ENCODE data around the gene UBA52.
A peak's percentile ranks its signal among the peaks of the same experiment; 100 is the strongest.
"Not testable (repeated sequence)": the region's sequence is repeated elsewhere in the genome, so short reads cannot be mapped to it uniquely, and the experiment has no call there.

UBA52 gene

GRCh38 chr19:18557411-18558201 is 14.1 kb upstream of the UBA52 start, which contains the start of gene KXD1:
TSS of gene KXD1 (plus strand) at chr19:18557870. CDS start at chr19:18562057, 4,187 bp downstream.
- DNase-seq = peak; percentile 98

GRCh38 chr19:18558202-18558555 is 13.5 kb upstream of the UBA52 start:
- DNase-seq = no peak

DNA sequence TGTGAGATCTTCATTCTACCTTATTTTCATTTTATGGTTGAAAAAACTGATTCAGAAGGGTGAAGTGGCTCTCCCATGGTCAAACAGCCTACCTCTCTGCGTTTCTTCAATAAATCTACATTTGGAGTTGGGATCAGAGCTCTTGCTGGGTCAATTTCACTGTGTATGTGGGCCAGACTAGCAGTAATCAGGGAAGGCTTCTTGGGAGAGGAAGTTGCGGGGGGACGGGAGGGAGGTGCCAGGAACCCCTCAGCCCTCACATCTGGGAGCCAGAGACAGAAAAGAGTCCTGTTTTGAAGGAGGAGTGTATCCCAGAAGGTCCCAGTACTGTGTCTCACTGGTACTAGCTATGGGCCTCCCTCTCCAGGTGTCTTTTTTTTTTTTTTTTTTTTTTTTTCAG is 13.1 kb upstream of the UBA52 start:
- DNase-seq = no peak

- no peak for DNase-seq
Observed at GRCh38 chr19:18559685-18560084, 12.0 kb upstream of the UBA52 start.

GRCh38 chr19:18562086-18562485 is 9.6 kb upstream of the UBA52 start:
- DNase-seq = no peak

DNA sequence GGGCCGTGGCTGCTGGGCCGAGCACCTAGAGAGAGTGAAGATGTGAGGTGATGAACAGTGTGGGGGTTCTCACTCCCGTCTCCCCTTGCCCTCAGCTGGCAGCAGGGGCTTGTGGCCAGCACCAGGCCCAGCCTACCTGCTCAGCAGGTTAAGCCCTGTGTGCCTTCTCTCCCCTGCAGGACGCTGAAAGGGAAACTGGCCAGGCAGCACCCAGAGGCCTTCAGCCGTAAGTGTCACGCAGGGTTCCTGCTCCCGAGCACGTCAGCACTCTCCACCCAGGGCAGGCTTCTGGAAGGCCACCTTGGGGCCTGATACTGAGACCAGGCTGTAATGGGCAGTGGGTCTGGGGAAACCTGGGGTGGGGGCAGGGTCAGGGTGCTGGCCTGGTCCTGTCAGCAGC is 4.7 kb upstream of the UBA52 start:
- no peak for DNase-seq

- DNase-seq = no peak
Observed at GRCh38 chr19:18568367-18568766, 3.3 kb upstream of the UBA52 start.

GRCh38 chr19:18574691-18575291 is 3.1 kb downstream of the UBA52 start:
- no peak for DNase-seq

DNA sequence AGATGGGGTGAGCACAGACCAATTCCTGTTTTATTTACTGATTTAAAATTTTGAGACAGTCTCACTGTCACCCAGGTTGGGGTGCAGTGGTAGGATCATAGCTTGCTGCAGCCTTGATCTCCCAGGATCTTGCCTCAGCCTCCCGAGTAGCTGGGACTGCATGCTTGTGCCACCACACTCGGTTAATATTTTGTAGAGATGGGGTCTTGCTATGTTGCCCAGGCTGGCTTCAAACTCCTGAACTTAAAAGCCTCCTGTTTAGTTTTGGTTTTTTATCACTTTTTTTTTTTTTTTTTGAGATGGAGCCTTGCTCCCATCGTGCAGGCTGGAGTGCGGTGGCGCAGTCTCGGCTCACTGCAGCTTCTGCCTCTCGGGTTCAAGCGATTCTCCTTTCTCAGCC is 4.7 kb downstream of the UBA52 start:
- no peak for DNase-seq

DNA sequence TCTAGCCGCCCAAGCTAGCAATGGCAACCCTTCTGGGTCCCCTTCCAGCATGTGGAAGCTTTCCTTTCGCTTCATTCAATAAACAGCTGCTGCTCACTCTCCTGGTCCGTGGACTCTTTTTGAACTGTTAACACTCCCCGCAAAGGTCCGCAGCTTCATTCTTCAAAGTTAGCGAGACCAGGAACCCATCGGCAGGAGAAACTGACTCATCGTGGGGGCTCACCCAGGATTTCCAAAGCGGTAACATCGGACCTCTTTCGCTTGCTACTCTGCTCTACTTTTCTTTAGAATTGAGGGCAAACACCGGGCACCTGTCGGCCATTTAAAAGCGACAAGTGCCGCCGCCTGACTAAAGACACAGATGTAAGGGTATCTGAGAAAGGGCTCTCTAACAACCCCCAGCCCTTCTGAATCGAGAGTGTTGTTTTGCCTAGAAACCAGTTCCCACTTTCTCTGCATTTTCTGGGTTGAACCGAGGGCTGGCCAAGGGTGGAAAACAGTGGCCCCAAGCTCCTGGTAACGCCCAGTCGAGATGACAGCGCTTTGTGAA is 5.8 kb downstream of the UBA52 start:
- DNase-seq = no peak

DNA sequence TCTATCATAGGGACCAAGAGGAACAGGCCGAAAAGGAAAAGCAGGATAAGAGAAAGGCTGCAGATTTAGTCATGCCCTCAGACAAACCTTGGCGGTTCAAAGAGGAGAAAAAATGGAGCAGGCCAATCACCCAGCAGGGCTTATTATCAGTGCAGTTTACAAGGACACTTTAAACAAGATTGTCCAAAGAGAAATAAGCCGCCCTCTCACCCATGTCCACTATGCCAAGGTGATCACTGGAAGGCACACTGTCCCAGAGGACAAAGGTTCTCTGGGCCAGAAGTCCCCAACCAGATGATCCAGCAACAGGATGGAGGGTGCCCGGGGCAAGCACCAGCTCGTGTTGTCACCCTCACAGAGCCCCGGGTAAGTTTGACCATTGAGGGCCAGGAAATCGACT is 8.7 kb downstream of the UBA52 start:
- DNase-seq = no peak

DNA sequence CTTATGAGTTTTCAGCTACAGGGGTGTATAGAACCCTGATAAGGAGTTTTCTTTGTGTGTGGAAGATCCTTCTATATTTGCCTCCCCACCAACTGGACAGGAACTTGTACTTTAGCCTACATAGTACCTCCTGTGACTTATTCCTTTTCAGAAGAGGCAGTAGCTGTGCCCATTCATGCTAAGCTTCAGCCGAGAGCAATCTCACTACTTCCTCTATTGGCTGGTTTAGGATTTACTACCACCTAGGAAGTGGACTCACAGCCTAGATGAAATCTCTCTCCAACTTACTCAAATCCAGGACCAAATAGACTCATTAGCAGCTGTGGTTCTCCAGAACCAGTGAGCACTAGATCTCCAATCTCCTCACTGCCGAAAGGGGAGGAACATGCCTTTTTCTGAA is 14.6 kb downstream of the UBA52 start:
- no peak for DNase-seq

DNA sequence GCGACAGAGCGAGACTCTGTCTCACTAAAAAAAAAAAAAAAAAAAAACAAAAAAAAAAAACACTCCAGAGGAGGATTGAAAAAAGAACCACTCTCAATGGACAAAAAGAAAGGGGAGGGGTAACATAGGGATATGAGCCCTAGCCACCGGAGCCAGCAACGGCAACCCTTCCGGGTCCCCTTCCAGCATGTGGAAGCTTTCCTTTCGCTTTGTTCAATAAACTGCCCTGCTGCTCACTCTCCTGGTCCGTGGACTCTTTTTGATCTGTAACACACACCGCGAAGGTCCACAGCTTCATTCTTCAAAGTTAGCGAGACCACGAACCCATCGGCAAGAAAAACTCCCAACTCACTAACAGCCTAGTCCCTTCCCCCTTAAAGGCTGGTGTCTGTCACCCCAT is 15.9 kb downstream of the UBA52 start:
- no peak for DNase-seq

DNA sequence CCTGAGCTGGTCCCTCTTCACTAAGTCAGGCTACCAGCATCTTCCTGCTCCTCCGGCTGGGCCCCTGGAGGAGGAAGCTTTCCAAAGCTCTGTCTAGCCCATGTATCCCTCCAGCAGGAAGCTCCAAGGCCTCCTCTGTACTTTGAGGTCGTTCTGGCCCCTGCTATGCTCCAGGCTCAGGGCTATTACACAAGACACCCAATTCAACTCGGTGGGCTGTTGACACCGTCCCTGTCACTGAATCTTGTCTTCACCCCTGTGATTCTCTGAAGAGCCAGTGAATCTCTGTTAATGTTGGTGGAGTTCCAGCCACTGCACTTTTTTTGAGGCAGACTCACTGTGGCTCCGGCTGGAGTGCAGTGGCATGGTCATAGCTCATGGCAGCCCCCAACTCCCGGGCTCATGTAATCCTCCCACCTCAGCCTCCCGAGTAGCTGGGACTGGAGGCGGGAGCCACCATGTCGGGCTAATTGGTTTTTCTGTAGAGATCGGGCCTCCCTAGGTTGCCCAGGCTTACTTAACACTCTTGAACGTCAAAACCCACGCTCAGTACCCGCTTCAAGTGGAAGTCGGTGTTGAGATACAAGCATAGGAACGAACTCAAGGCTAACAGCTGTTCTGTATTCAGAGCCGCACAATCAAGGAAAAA is 16.4 kb downstream of the UBA52 start:
- DNase-seq = no peak

GRCh38 chr19:18588611-18589379 is 17.1 kb downstream of the UBA52 start, which contains the start of gene REX1BD:
TSS of gene REX1BD (plus strand) at chr19:18588798. CDS start at chr19:18588802, 4 bp downstream.
- DNase-seq = peak; percentile 88

GRCh38 chr19:18589380-18590272 is 18.0 kb downstream of the UBA52 start:
- peak; percentile 86 for DNase-seq

GRCh38 chr19:18590273-18591272 is 18.9 kb downstream of the UBA52 start:
- DNase-seq = no peak

DNA sequence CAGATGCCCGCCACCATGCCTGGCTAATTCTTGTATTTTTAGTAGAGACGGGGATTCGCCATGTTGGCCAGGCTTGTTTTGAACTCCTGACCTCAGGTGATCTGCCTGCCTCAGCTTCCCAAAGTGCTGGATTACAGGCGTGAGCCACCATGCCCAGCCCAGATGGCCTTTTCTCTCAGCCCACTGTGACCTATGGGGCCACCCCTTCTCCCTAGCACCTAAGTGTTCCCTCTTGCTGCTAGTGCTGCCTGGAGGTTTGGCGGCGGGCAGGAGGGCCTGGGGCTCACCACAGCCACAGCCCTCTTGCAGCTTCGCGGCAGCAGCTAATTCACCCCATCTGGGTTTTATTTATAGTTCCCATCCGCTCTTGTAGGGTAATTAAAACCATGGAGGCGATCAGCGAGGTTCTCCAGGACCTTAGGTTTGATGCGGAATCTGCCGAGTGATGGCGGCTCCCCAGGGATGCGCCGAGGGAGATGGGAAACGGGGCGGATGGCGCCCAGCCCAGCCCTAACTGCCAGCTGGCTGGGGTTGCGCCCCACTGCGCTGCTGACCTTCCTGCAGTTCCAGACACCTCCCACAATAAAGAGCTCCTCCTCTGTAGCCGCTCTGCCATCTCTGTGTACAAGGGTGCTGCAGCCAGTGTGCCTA is 20.2 kb downstream of the UBA52 start:
- no peak for DNase-seq

- DNase-seq = not testable (repeated sequence)
Observed at GRCh38 chr19:18592732-18593131, 21.1 kb downstream of the UBA52 start.
